ENCODE measurements around the gene TCF4.

Gene TCF4

GRCh38 chr18:55404136-55404830, 183.7 kb downstream of the TCF4 start:
- DNase-seq = no peak

GRCh38 chr18:55403421-55403949, 184.5 kb downstream of the TCF4 start:
- DNase-seq = no peak

- DNase-seq = no peak
Observed at GRCh38 chr18:55402731-55403405, 185.1 kb downstream of the TCF4 start.

GRCh38 chr18:55401638-55402191, 186.3 kb downstream of the TCF4 start:
- DNase-seq = no peak

GRCh38 chr18:55400590-55401541, 187.1 kb downstream of the TCF4 start:
- no peak for DNase-seq

- no peak for DNase-seq
Observed at GRCh38 chr18:55400081-55400480, 187.9 kb downstream of the TCF4 start.

- no peak for DNase-seq
Observed at GRCh38 chr18:55398858-55399257, 189.1 kb downstream of the TCF4 start.

GRCh38 chr18:55396979-55397378, 191.0 kb downstream of the TCF4 start:
- DNase-seq = no peak

- no peak for DNase-seq
Observed at GRCh38 chr18:55396267-55396905, 191.6 kb downstream of the TCF4 start.

GRCh38 chr18:55395799-55396198, 192.2 kb downstream of the TCF4 start:
- DNase-seq = no peak

GRCh38 chr18:55390898-55391297, 197.1 kb downstream of the TCF4 start:
- DNase-seq = no peak

GRCh38 chr18:55387139-55387984, 200.6 kb downstream of the TCF4 start:
- no peak for DNase-seq

- no peak for DNase-seq
Observed at GRCh38 chr18:55386545-55386944, 201.4 kb downstream of the TCF4 start.

GRCh38 chr18:55385770-55386169, 202.2 kb downstream of the TCF4 start:
- DNase-seq = no peak

GRCh38 chr18:55384551-55385275, 203.3 kb downstream of the TCF4 start:
- DNase-seq = peak; percentile 23

GRCh38 chr18:55384115-55384514, 203.9 kb downstream of the TCF4 start:
- no peak for DNase-seq

- DNase-seq = no peak
Observed at GRCh38 chr18:55382277-55382805, 205.7 kb downstream of the TCF4 start.

GRCh38 chr18:55381277-55381676, 206.7 kb downstream of the TCF4 start:
- DNase-seq = no peak

- DNase-seq = no peak
Observed at GRCh38 chr18:55380589-55380988, 207.4 kb downstream of the TCF4 start.

- DNase-seq = no peak
Observed at GRCh38 chr18:55376387-55376786, 211.6 kb downstream of the TCF4 start.

All from activated CD4-positive, alpha-beta T cell treated with anti-CD3 and anti-CD28 coated beads for 48 hours (primary cell).